GM23338 (cell line): ENCODE data around the gene ADAMTS14. TPM values are rescaled to one million over a fixed set of nuclear protein-coding genes. Genes with fewer than 3 reads are reported as not detected.

ENCODE experiments used
- ATAC-seq: fragments of 200-7000 bp; cut with Tn5 transposase; 3 replicates; pipeline ENCODE4 v1.9.1; 2020
- DNase-seq: peaks from one replicate; pipeline ENCODE4 v3.0.0-alpha.2; 2015; ENCODE audit warnings: low spot score
- H2AFZ ChIP-seq: fragments of 200-600 bp; sonication (generic); 2 replicates; pipeline ENCODE4 v1.8.0; 2016; ENCODE audit warnings: antibody characterized with exemption, mild to moderate bottlenecking, moderate library complexity
- H3F3A ChIP-seq: fragments of 200-600 bp; sonication (generic); replicated peaks from 2 replicates; pipeline ENCODE4 v1.8.0; 2017; ENCODE audit warnings: antibody characterized with exemption, mixed run types, low read depth
- H3K27ac ChIP-seq: fragments of 200-600 bp; sonication (generic); 2 replicates; pipeline ENCODE4 v1.6.1; 2016; ENCODE audit warnings: low read depth
- H3K27me3 ChIP-seq: fragments of 200-600 bp; sonication (generic); 2 replicates; pipeline ENCODE4 v1.8.0; 2016; ENCODE audit warnings: mild to moderate bottlenecking, mixed run types, moderate library complexity; ENCODE audit not compliant: insufficient read depth
- H3K36me3 ChIP-seq: fragments of 200-600 bp; sonication (generic); 2 replicates; pipeline ENCODE4 v1.8.0; 2016; ENCODE audit warnings: mild to moderate bottlenecking; ENCODE audit not compliant: insufficient read depth
- H3K4me1 ChIP-seq: fragments of 200-600 bp; sonication (generic); 2 replicates; pipeline ENCODE4 v1.8.0; 2016; ENCODE audit warnings: mild to moderate bottlenecking, moderate library complexity; ENCODE audit not compliant: insufficient read depth
- H3K4me2 ChIP-seq: fragments of 200-600 bp; sonication (generic); 2 replicates; pipeline ENCODE4 v1.7.1; 2017; ENCODE audit warnings: mixed run types
- H3K4me3 ChIP-seq: fragments of 200-600 bp; sonication (generic); 2 replicates; pipeline ENCODE4 v1.6.1; 2016; ENCODE audit warnings: mixed run types
- H3K79me2 ChIP-seq: fragments of 200-600 bp; sonication (generic); replicated peaks from 2 replicates; pipeline ENCODE4 v1.8.0; 2017; ENCODE audit warnings: mild to moderate bottlenecking; ENCODE audit not compliant: insufficient read depth
- H3K9me2 ChIP-seq: fragments of 200-600 bp; sonication (generic); 2 replicates; pipeline ENCODE4 v1.8.0; 2017; ENCODE audit not compliant: insufficient read depth
- H4K20me1 ChIP-seq: fragments of 200-600 bp; sonication (generic); replicated peaks from 2 replicates; pipeline ENCODE4 v1.8.0; 2017; ENCODE audit warnings: mild to moderate bottlenecking; ENCODE audit not compliant: insufficient read depth
- H3K27ac Mint-ChIP-seq: 2 replicates; pipeline ENCODE4 v1.8.0; 2020; ENCODE audit warnings: inconsistent platforms, mild to moderate bottlenecking, moderate library complexity, mixed read lengths
- H3K27me3 Mint-ChIP-seq: 3 replicates; pipeline ENCODE4 v1.8.0; 2022; ENCODE audit warnings: low read depth, mild to moderate bottlenecking, moderate library complexity, mixed read lengths, inconsistent platforms; ENCODE audit not compliant: insufficient read depth, poor library complexity
- H3K36me3 Mint-ChIP-seq: 3 replicates; pipeline ENCODE4 v1.8.0; 2021; ENCODE audit warnings: low read depth, mild to moderate bottlenecking, inconsistent platforms, moderate library complexity, mixed read lengths
- H3K4me1 Mint-ChIP-seq: 3 replicates; pipeline ENCODE4 v1.8.0; 2020; ENCODE audit warnings: mild to moderate bottlenecking, inconsistent platforms, mixed read lengths
- H3K4me3 Mint-ChIP-seq: 3 replicates; pipeline ENCODE4 v1.8.0; 2021; ENCODE audit warnings: moderate library complexity, mild to moderate bottlenecking, inconsistent platforms, mixed read lengths
- H3K9me3 Mint-ChIP-seq: 3 replicates; pipeline ENCODE4 v1.8.0; 2020; ENCODE audit warnings: moderate library complexity, mild to moderate bottlenecking, inconsistent platforms, mixed read lengths
- NANOG ChIP-seq: IDR thresholded peaks from 2 replicates; pipeline ENCODE4 v1.6.1; 2016; ENCODE audit warnings: antibody characterized with exemption, borderline replicate concordance
- POLR2AphosphoS5 ChIP-seq: IDR thresholded peaks from 2 replicates; pipeline ENCODE4 v1.6.1; 2016; ENCODE audit warnings: antibody characterized with exemption, low read depth
- ZNF114 ChIP-seq: fragments of 250-450 bp; sonication (Bioruptor Pico); IDR thresholded peaks from 2 replicates; pipeline ENCODE4 v1.5.0; 2020; ENCODE audit warnings: mild to moderate bottlenecking, moderate library complexity
- ZNF462 ChIP-seq: fragments of 250-450 bp; sonication (Bioruptor Pico); IDR thresholded peaks from 2 replicates; pipeline ENCODE4 v1.5.0; 2020; ENCODE audit warnings: mild to moderate bottlenecking, moderate library complexity
- polyA plus RNA-seq: library from polyadenylated mRNA; unstranded; fragments of >200 nt; fragmentation: Nextera tagmentation; extraction: Ambion mirVana; gene quantifications from 2 replicates; pipeline ENCODE4 v1.2.1, GENCODE V29; 2016
- total RNA-seq: library from RNA; depleted of rRNA; stranded (reverse); fragments of >200 nt; shearing (Covaris generic); gene quantifications from 2 replicates; pipeline ENCODE4 v1.2.3, GENCODE V29; 2014
- TF ChIP-seq, protein P1 (sequence below), 2 experiments: fragments of 200-600 bp in 1 of 2; sonication (generic) in 1 of 2; conservative IDR thresholded peaks; 2 replicates each; pipeline versions ENCODE4 v1.5.1 to v1.6.1; 2016 to 2017; ENCODE audit warnings: antibody characterized with exemption in 2 of 2, low read depth in 2 of 2, mild to moderate bottlenecking in 2 of 2, moderate library complexity in 1 of 2

ADAMTS14 gene
- total and polyA plus RNA-seq, 2 experiments from 2014 or later = 1.9 to 2.1 TPM

DNA sequence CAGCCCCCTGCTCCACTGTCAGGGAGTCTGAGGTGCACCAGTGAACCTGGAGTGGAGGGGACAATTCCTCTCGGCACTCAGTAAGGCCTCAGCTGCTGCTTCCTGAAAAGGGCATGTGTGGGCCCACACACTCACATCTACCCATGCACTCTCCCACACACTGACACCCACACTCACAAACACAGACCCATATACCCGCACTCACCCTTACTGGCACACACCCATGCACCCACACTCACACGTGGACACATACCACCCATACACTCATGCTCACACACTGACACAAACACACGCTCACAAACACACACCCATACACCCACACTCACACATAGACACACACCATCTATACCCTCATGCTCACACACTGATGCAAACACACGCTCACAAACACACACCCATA lies 31.9 kb downstream of the ADAMTS14 start (continued):
- TF ChIP-seq ZNF462 (CRISPR knock-in tag) (no peak), NANOG (no peak)
- TF ChIP-seq, protein P1, sequence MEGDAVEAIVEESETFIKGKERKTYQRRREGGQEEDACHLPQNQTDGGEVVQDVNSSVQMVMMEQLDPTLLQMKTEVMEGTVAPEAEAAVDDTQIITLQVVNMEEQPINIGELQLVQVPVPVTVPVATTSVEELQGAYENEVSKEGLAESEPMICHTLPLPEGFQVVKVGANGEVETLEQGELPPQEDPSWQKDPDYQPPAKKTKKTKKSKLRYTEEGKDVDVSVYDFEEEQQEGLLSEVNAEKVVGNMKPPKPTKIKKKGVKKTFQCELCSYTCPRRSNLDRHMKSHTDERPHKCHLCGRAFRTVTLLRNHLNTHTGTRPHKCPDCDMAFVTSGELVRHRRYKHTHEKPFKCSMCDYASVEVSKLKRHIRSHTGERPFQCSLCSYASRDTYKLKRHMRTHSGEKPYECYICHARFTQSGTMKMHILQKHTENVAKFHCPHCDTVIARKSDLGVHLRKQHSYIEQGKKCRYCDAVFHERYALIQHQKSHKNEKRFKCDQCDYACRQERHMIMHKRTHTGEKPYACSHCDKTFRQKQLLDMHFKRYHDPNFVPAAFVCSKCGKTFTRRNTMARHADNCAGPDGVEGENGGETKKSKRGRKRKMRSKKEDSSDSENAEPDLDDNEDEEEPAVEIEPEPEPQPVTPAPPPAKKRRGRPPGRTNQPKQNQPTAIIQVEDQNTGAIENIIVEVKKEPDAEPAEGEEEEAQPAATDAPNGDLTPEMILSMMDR (conservative IDR thresholded peaks at IDR 0.05; ENCODE audit: low read depth in 2 of 2) = no peak

DNA sequence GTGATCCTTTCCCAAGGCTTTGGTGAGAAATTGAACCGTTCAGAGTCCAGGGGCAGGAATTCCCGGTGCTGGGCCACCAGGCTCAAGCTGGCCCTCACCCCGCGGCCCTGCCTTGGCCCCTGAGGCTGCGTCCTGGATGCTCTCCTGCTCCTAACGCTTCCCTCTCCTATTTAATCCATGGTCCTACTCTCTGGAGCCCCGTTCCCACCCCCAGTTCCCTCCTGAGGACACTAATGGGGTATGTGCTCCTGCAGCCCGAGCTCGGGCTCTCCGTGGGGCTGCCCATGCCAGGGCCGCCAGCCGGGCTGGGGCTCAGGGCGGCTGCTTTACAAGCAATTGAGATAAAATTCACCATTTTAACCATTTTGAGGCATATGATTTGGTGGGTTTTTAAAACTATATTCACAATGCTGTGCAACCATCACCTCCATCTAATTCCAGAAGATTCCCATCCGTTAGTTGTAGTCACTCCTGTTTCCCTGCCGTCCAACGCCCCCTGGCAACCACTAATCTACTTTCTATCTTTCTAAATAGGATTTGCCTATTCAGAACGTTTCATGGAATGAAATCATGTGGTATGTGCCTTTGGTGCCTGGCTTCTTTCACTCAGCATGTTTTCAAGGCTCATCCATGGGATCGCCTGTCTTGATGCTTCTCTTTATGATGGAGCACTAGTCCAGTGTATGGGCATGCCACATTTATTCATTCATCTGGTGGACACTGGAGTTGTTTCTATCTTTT lies 33.0 kb downstream of the ADAMTS14 start:
- no peaks in the 10 kb centered on the region for H3F3A ChIP-seq
- no peaks in the 10 kb centered on the region for H3K79me2 ChIP-seq
- H3K36me3 ChIP-seq = no peaks in the 10 kb centered on the region; the same call in 1 of the 2 replicates
- no peak overlapping the region for H3K27ac Mint-ChIP-seq
- H3K9me3 Mint-ChIP-seq = no peaks in the 10 kb centered on the region
- no peak overlapping the region for H3K4me3 ChIP-seq
- peaks cover 2% of the 10 kb centered on the region for H3K27me3 Mint-ChIP-seq
- no peaks in the 10 kb centered on the region for H3K4me1 Mint-ChIP-seq
- no peaks in the 10 kb centered on the region for H4K20me1 ChIP-seq
- no peak overlapping the region for H3K4me2 ChIP-seq
- DNase-seq = no peak
- TF ChIP-seq POLR2AphosphoS5 (no peak), ZNF114 (CRISPR knock-in tag) (no peak), NANOG (no peak)
- TF ChIP-seq, protein P1 (conservative IDR thresholded peaks at IDR 0.05; ENCODE audit: low read depth in 2 of 2) = 0 out of 4 replicates have a peak, but pooled peaks of 1 of the 2 experiments have one; percentile 13
- no peaks in the 10 kb centered on the region for H3K4me1 ChIP-seq
- H3K27me3 ChIP-seq = no peaks in the 10 kb centered on the region
- peaks cover 3% of the 10 kb centered on the region; the same call in 1 of the 2 replicates for H3K9me2 ChIP-seq
- H3K27ac ChIP-seq = no peak overlapping the region
- H3K36me3 Mint-ChIP-seq = no peaks in the 10 kb centered on the region
- H3K4me3 Mint-ChIP-seq = no peak overlapping the region
- no peak for ATAC-seq
- H2AFZ ChIP-seq = no peak overlapping the region
